Right lung (tissue), 5 donors: Measurements from ENCODE around the gene WNK2. TPM values are rescaled to one million over a fixed set of nuclear protein-coding genes. Genes with fewer than 3 reads are reported as not detected.

ENCODE experiments used
- DNase-seq, 2 donors: peaks; one replicate each; pipeline ENCODE4 v3.0.0-alpha.2; 2013
- polyA plus RNA-seq, 5 donors: library from polyadenylated mRNA; unstranded; fragments of 120-200 nt; gene quantifications; one replicate each; pipeline versions ENCODE4 v1.2.1 to v1.2.3, GENCODE V29; 2013; ENCODE audit warnings: inconsistent platforms in 1 of 5, low replicate concordance in 1 of 5; ENCODE audit not compliant: insufficient read length in 5 of 5, insufficient read depth in 1 of 5

WNK2 gene
- polyA plus RNA-seq, 5 donors: 4.2 to 8.0 (median 6.8) TPM

DNA sequence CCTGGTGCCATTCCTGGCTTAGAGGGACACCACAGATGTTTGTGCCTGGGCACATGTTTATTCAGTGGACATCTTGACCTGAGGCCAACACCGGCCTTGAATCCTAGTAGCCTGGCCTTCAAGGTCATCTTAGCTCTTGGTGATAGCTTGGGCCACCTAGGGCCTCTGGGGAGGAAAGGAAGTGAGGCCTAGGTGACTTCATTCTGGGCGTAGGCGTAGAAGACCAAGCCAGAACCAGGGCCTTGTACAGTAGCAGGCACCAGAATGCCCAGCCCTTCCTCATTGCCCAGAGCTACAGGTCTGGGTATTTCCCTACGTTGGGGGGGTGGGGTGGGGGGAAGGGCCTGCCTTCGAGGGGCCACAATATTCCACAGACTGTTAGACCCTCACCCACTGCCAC, 33.8 kb downstream of the WNK2 start:
- no peak for DNase-seq

DNA sequence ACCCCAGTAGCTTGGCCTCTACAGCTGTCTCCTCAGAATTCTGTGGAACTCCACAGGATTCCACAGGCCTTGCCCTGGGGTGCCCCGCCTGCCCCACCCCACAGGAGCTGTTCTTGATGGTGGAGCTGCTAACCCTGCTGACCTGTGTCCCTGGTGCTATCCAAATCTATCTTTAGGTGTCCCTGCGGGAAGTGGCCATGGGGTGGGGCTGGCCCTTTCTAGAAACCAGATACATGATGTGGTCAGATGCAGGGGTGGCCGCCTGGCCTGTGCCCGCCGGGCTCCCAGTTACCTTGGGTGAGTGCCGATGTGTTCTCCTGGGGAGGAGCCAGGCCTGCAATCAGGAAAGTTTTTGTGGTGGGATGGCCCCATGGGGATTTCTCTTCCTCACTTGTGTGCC, 34.2 kb downstream of the WNK2 start:
- DNase-seq: no peak

DNA sequence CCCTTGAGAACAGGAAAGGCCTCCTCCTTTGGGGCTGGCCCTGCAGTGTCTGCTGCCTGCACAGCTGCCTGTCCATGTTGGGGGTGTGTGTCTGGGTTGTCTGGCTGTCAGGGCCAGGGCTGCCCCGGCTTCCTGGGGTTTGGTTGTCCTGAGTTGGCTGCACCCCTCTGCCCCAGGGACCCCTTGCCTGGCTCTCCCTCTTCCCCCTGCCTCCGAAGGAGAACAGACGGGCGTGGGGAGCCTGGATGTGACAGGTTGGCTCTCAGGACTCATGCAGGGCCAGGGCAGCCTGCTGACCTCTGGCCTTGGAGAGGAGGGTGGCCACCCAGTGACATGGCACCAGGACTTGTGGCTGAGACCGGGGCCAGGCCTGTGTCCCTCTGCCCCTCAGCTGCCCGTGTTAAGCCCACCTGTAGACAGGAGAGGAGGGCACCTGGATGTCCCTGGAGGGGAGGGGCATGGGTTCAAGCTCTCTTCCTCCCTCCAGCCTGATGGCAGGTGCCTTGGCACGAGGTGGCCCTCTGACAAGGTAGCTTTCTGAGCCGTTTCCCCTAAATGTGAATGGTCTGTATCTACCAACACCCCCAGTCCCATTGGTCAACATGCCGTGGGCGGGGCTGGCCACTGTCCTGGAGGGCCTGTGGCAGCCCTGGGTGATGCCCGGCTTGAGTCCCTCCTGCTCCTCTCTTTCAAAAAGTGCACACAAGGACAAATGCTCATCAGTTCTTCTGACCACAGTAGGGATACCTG, 34.9 kb downstream of the WNK2 start:
- no peak for DNase-seq

GRCh38 chr9:93219692-93220091, 35.8 kb downstream of the WNK2 start:
- no peak for DNase-seq

- DNase-seq: no peak
Measured at GRCh38 chr9:93220627-93221026, 36.7 kb downstream of the WNK2 start.

- DNase-seq: no peak
Measured at GRCh38 chr9:93221044-93221443, 37.1 kb downstream of the WNK2 start.

DNA sequence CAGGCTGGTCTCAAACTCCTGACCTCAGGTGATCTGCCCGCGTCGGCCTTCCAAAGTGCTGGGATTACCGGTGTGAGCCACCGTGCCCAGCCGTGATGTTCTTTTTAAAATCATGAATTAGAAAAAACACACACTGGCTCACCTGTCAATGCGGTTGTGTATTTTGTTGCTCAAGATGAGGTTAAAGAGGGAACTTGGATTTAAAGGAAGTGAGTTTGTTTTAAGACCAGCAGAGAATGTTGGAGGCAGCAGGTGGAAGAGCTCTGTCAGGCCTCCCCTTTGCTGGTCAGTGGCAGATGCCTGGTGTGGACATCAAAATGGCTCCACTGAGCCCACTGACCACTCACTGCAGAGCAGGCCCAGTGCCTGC, 38.9 kb downstream of the WNK2 start:
- DNase-seq: no peak

- no peak for DNase-seq
Measured at GRCh38 chr9:93223260-93224180, 39.6 kb downstream of the WNK2 start.

DNA sequence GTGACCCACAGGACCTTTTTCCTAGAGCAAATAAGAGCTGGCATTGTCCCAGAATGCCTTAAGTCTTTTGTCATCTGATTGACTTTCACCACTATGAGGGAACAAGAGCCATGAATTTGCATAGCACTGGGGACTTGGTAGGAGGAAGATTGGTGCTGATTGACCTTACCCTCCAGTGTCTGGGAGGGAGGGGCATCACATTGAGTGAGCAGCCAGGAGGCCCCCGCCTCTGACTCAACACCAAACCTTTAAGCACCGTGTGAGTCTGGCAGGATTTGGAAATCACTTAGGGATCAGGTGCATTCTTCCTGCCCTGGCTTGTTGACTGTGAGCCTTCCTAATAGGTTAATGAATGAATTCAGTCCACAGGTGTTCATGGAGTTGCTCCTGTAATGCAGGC, 40.7 kb downstream of the WNK2 start:
- no peak for DNase-seq

GRCh38 chr9:93225417-93225816, 41.5 kb downstream of the WNK2 start:
- no peak for DNase-seq

DNA sequence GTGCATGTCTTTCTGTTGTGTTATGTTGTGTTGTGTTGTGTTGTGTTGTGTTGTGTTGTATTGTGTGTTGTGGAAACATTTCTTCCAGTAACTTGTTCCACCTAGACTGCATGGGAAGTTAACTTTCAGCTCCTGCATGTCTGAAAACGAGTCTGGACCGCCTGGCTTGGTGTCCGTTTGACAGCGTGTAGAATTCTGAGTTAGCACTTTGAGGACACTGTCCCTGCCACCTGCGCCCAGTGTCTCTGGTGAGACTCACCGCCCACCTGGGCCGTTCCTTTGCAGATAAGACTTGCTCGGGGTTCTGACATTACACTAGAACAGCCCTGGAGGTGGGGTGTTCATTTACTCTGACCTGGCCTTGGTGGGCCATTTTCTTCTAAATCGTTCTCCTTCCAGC, 42.0 kb downstream of the WNK2 start:
- DNase-seq: no peak

DNA sequence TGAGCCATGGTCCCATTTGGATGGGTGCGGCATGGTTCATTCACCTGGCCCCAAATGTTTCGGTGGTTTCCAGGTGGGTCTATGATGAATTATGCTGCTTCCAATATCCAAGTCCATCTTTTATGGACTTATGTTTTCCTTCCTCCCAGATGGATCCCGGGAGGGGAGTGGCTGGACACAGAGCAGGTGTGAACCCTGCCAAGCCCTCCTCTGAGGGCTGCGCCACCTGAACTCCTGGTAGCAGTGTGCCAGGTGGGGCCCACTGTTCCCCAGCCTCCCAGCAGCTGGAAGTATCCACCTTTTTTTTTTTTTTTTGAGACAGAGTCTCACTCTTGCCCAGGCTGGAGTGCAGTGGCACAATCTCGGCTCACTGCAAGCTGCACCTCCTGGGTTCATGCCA, 42.9 kb downstream of the WNK2 start:
- DNase-seq: no peak

DNA sequence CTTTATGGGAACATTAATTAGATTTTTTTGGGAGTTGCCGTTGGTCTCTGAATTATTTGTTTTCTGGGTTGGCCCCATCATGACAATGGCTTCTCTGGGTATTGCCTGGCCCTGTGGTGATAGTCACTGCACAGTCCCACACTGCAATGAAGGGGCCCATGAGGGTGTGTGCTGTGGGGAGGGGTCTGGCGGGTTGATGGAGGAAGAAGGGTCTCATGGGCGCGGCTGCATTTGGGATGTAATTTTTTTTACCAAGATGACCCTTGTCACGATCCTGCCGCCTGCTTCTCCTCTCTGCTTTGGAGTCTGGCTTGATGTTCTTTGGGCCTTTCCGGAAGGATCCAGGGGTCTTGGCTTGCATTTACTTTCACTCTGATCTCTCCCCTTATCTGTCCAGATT, 44.1 kb downstream of the WNK2 start:
- DNase-seq: no peak

- no peak for DNase-seq
Measured at GRCh38 chr9:93228453-93228852, 44.5 kb downstream of the WNK2 start.

GRCh38 chr9:93229636-93230035, 45.7 kb downstream of the WNK2 start:
- DNase-seq: no peak

- DNase-seq: no peak
Measured at GRCh38 chr9:93230185-93230584, 46.2 kb downstream of the WNK2 start.

DNA sequence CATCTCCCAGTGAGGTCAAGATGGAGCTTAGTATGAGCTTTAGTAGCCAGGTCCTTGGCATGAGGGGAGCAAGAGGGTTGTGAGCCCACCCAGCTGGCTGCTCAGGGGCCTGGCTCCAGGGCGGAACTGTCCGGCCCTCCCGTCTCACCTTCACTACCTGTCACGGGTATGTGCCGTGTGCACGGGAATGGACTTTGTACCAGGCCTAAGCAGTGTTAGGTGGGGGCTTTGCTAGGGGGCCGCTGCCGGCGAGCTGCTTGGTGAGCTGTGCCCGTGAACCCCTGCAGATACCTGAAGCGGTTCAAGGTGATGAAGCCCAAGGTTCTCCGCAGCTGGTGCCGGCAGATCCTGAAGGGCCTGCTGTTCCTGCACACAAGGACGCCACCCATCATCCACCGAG, 46.7 kb downstream of the WNK2 start:
- DNase-seq: no peak

- DNase-seq: no peak
Measured at GRCh38 chr9:93231121-93231694, 47.3 kb downstream of the WNK2 start.

DNA sequence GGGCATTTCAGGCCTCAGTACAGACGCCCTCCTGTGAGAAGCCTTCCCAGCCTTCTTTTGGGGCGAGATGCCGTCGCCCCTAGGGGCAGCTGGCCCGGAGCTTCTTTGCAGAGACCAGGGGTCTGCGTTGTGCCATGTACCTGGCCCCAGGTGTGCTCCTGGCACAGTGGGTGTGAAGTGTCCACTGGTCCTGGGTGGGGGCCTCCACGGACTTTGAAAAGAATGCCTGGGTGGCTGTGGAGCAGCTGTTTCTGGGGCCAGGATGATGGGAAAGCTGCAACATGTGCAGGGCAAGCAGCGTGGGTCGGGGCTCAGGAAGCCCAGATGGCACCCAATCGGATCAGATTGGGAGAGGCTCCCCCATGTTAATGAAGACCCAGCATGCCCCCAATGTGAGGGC, 47.8 kb downstream of the WNK2 start:
- no peak for DNase-seq

DNA sequence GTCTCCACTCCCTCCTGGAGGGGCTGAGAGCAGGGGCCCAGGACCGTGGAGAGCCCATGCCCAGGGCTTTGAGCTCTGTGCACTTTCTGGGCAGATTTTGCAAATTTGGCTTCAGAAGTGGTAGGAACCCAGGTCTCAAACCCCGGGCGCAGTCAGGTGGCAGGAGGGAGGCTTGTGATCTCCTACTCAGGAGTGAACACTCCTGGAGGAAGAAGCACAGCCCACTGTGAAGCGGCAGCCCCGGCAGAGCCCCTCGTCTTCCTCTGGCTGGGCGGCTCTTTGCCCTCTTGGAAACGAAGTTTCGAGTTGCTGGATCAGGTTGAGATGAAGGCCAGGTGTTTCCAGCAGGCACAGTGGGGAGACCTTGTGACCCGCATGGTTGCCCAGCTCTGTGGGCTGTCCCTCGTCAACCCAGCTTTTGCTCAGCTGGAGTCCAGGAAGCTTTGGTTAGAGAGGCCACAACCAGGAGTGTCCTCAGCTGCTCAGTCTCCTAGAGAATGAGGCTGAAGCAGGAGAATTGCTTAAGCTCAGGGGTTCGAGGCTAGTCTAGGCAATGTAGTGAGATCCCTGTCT, 48.5 kb downstream of the WNK2 start:
- DNase-seq: no peak

- no peak for DNase-seq
Measured at GRCh38 chr9:93233033-93233432, 49.1 kb downstream of the WNK2 start.

- DNase-seq: no peak
Measured at GRCh38 chr9:93234600-93234999, 50.7 kb downstream of the WNK2 start.
